ENCODE data around the gene FAM3D.

FAM3D gene

DNA sequence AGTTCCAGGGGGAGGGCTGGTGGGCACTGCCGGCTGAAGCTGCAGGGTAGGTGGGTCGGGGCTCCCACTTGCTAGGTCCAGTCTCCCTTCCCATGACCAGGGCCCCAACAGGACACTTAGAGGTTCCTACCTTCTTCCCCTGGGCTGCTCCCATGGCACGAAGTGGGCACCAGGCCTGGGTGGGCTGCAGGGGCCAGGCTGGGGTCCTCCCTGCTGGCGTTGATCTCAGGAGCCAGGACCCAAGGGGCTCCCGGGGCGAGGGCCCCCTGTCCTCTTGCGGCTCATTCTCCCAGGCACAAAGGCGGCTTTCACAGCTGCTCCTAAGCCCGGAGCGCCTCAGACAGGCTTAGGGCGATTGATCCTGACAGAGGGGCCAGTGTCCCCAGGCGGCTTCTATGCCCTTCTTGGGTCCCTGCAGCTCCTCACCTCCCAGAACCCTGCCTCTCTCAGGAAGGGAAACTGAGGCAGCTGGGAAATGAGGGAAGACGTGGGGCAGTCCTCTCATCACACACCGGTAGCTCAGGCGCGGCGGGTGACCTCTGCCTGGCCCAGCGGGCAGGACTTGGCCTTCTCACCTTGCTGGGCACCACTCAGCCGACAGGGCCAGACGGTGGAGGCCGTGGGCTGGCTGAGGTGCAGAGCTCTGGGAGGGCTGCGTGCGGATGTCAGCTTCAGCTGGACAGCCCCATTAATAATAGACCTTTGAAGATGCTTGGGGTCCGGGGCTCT is 39.6 kb downstream of the FAM3D start:
- DNase-seq (ENCODE audit: insufficient read length, low spot score) (no peak), FAIRE-seq (no peak)
- TF ChIP-seq, protein P1, sequence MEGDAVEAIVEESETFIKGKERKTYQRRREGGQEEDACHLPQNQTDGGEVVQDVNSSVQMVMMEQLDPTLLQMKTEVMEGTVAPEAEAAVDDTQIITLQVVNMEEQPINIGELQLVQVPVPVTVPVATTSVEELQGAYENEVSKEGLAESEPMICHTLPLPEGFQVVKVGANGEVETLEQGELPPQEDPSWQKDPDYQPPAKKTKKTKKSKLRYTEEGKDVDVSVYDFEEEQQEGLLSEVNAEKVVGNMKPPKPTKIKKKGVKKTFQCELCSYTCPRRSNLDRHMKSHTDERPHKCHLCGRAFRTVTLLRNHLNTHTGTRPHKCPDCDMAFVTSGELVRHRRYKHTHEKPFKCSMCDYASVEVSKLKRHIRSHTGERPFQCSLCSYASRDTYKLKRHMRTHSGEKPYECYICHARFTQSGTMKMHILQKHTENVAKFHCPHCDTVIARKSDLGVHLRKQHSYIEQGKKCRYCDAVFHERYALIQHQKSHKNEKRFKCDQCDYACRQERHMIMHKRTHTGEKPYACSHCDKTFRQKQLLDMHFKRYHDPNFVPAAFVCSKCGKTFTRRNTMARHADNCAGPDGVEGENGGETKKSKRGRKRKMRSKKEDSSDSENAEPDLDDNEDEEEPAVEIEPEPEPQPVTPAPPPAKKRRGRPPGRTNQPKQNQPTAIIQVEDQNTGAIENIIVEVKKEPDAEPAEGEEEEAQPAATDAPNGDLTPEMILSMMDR (IDR thresholded peaks at IDR 0.05; ENCODE audit: insufficient read depth, missing control alignments), result no peak

DNA sequence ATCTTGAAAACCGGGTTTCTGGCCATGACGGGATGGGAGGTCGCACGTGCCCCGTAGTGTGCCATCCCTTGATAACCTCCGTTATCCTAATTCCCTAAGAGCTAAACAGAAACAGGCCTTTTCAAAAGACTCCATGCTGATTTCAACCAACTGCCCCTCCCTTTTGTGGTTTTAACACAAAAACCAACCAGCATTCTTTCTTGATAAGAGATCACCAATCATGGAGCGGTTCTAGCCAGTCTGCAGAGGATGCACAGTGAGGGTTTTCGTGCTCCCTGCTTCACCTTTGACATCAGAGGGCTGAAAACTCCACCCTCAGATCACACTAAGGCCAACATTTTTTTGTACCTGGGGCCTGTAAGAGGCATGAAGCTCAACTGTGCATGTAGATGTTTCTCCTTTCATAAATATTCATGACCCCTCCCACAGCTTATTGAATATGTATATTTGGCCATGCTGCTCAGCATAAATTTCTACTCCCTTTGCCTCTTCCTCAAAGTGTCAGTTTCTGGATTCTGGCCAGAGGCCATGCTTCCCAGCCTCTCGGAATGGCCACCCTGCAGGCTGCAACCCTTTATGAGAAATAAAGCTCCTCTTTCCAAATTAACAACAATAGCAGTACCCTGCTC is 41.3 kb downstream of the FAM3D start:
- no peak for DNase-seq (ENCODE audit: insufficient read length, low spot score)
- FAIRE-seq, result no peak
- TF ChIP-seq, protein P1 (IDR thresholded peaks at IDR 0.05; ENCODE audit: insufficient read depth, missing control alignments), result no peak

DNA sequence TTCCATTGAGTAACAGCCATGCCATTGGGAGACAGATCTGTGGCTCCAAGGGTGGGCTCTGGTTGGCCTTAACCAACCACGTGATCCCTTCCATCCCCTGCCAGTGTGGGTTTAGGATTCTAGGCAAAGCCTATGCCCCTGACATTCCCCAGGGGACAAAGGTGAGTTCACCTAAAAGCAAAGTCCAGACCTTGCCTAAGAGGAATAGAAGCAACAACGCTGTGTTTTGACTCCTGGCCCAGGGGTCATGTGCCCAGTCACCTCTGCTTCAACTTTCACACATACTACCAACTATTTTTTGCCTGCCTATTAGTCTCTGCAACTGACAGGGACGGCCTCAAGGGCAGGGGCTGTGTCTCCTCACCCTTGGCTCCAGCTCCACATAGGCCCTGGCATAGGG is 42.0 kb downstream of the FAM3D start:
- DNase-seq (ENCODE audit: insufficient read length, low spot score), result no peak
- FAIRE-seq, result no peak

DNA sequence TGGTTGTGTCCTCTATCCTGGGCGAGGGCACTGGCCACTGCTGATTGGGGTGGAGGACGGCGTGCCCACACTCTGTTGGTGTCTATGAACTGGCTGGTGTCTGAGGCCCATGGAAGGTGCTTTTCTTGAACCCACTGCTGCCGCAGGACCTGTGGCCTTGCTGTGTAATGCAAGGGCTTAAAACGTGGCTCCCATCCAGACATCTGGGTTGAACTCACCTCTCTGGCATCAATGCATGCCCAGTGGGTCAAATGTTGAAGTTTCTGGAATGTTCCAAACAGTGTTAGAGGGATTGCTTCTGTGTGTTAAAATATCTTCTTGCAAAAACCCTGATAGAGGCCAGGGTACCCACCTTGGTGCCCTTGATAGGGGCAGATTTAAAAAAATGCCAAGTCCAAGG is 42.6 kb downstream of the FAM3D start:
- DNase-seq (ENCODE audit: insufficient read length, low spot score) (no peak), FAIRE-seq (no peak)
- TF ChIP-seq, protein P1 (IDR thresholded peaks at IDR 0.05; ENCODE audit: insufficient read depth, missing control alignments), result no peak

More for the DNA sequence above, 42.0 kb downstream of the FAM3D start:
- TF ChIP-seq, protein P1 (IDR thresholded peaks at IDR 0.05; ENCODE audit: insufficient read depth, missing control alignments), result no peak

DNA sequence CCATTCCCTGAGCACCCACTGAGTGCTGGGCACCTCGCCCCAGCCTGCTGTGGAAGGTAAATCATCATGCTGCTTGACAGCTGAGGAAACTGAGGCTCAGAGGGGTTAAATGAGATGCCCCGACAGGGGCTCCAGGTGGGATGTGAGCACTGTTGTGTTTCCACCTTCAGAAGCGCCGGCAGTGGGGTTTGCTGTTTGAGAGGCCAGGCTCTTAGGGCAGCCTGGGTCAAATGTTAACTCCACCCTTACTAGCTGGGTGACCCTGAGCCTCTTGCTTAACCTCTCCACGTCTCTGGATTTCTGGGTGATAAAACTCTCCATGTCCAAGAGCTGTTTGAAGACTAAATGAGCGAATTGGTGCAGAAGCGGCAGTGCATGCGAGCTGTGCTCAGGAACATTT is 43.1 kb downstream of the FAM3D start:
- DNase-seq (ENCODE audit: insufficient read length, low spot score), result no peak
- TF ChIP-seq, protein P1 (IDR thresholded peaks at IDR 0.05; ENCODE audit: insufficient read depth, missing control alignments), result no peak
- no peak for FAIRE-seq

DNA sequence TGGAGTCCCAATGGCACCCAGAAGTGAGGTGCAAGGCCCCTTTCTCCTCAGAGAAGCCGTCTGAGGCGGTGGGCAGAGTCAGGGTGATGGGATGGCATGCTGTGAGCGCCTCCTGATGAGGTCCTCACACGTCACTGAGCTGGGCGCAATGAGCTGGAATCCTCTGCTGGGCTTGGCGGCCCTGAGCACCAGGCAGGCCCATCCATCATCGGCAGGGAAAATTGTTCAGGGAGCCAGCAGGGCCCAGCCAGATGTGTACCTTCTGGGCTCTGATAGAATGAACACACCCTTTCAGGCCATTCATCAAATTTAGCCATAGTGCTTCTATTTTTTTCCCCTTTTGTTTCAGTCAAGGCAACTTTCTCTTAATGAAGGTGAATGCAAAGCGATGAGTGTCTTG is 43.7 kb downstream of the FAM3D start:
- TF ChIP-seq, protein P1 (IDR thresholded peaks at IDR 0.05; ENCODE audit: insufficient read depth, missing control alignments), result no peak
- no peak for DNase-seq (ENCODE audit: insufficient read length, low spot score)
- no peak for FAIRE-seq

DNA sequence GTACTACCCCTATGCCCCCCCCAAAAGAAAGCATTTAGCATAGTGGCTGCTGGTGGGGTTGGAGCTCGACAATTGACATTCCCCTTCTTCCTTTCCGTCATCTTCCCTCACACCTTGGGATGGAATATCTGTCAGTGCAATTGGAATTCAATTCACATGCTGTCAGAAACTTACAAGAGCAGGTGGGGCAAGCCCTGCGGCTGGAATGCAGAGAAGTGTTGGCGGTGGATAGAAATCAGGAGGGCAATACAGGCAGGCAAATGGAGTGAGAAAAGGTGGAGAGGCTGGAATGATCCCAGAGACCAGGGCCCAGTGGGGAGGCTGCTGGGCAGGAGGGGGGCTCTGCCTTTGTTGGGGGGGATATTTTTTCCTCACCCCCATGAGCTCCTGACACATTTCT is 44.1 kb downstream of the FAM3D start:
- FAIRE-seq (no peak), DNase-seq (ENCODE audit: insufficient read length, low spot score) (no peak)
- TF ChIP-seq, protein P1 (IDR thresholded peaks at IDR 0.05; ENCODE audit: insufficient read depth, missing control alignments), result no peak

All from D721Med (cell line).